Caco-2 (cell line): Measurements from ENCODE around the gene PHF23. TPM values are rescaled to one million over a fixed set of nuclear protein-coding genes. Genes with fewer than 3 reads are reported as not detected.

ENCODE experiments used
- BruUV-seq: library from RNA; stranded (reverse); fragments of 400-500 nt; replicated peaks from 2 replicates; lab custom pipeline; 2021; lab: Mats Ljungman, UMichigan
- CTCF ChIA-PET: fragments of 300-600 bp; sonication (Branson Sonifier 250); formaldehyde crosslinking; loops from one replicate; lab custom pipeline; 2022; ENCODE audit warnings: antibody characterized with exemption; lab: Charles Lee
- POLR2A ChIA-PET: fragments of 300-600 bp; sonication (Branson Sonifier 250); formaldehyde crosslinking; loops from one replicate; lab custom pipeline; 2022; ENCODE audit warnings: antibody characterized with exemption; lab: Charles Lee
- DNase-seq, 2 experiments: peaks; one replicate each; pipeline versions ENCODE4 v3.0.0 to v3.0.0-alpha.2; 2020 to 2022
- H3K27me3 ChIP-seq: replicated peaks from 2 replicates; pipeline ENCODE4 v1.6.0; 2011; ENCODE audit warnings: low read length; ENCODE audit not compliant: control insufficient read depth, insufficient read depth
- H3K36me3 ChIP-seq: 2 replicates; pipeline ENCODE4 v1.5.1; 2011; ENCODE audit warnings: low read length; ENCODE audit not compliant: control insufficient read depth, insufficient read depth
- H3K4me1 ChIP-seq: fragments of 250-450 bp; sonication (Bioruptor Pico); 2 replicates; pipeline ENCODE4 v1.5.1; 2020; ENCODE audit warnings: mild to moderate bottlenecking
- H3K4me3 ChIP-seq: 2 replicates; pipeline ENCODE4 v1.5.1; 2011; ENCODE audit warnings: low read depth, mild to moderate bottlenecking, control low read depth, low read length
- H3K9me3 ChIP-seq: fragments of 250-450 bp; sonication (Bioruptor Pico); 2 replicates; pipeline ENCODE4 v1.5.1; 2020; ENCODE audit warnings: mild to moderate bottlenecking, moderate library complexity
- H3K27ac Mint-ChIP-seq: one replicate; pipeline ENCODE4 v1.8.0; 2022; ENCODE audit warnings: mixed read lengths; ENCODE audit not compliant: unreplicated experiment
- H3K27me3 Mint-ChIP-seq: one replicate; pipeline ENCODE4 v1.8.0; 2022; ENCODE audit warnings: mixed read lengths; ENCODE audit not compliant: insufficient read depth, unreplicated experiment
- H3K36me3 Mint-ChIP-seq: one replicate; pipeline ENCODE4 v1.8.0; 2022; ENCODE audit warnings: mild to moderate bottlenecking, mixed read lengths; ENCODE audit not compliant: insufficient read depth, unreplicated experiment
- H3K4me1 Mint-ChIP-seq: one replicate; pipeline ENCODE4 v1.8.0; 2022; ENCODE audit warnings: low read depth, mixed read lengths; ENCODE audit not compliant: unreplicated experiment
- H3K4me3 Mint-ChIP-seq: one replicate; pipeline ENCODE4 v1.8.0; 2022; ENCODE audit warnings: mild to moderate bottlenecking, moderate library complexity, mixed read lengths; ENCODE audit not compliant: unreplicated experiment
- H3K9me3 Mint-ChIP-seq: one replicate; pipeline ENCODE4 v1.8.0; 2022; ENCODE audit warnings: mixed read lengths; ENCODE audit not compliant: unreplicated experiment
- CTCF ChIP-seq, 2 experiments: fragments of 200-600 bp in 1 of 2; IDR thresholded peaks; 1 replicate in 1 of 2; 2 replicates in 1 of 2; pipeline versions ENCODE4 v1.5.1 to v1.8.0; 2011 to 2022; ENCODE audit warnings: antibody characterized with exemption in 1 of 2, control low read depth in 1 of 2, inconsistent platforms in 1 of 2, low read depth in 1 of 2, low read length in 1 of 2, mild to moderate bottlenecking in 1 of 2, moderate library complexity in 1 of 2; ENCODE audit not compliant: insufficient read depth in 1 of 2, severe bottlenecking in 1 of 2, unreplicated experiment in 1 of 2
- intact Hi-C: fragments of 100-400 bp; cut with micrococcal nuclease; formaldehyde crosslinking; loops from one replicate; pipeline ENCODE4 v1.10.0; 2022; ENCODE audit not compliant: unreplicated experiment
- total RNA-seq: library from RNA; stranded (reverse); gene quantifications from 2 replicates; pipeline ENCODE4 v1.2.3, GENCODE V29; 2022

The PHF23 gene
- total RNA-seq, 1 experiment from 2014 or later: 20.5 TPM

GRCh38 chr17:7258731-7259554 lies 19.7 kb upstream of the PHF23 start:
- peaks cover 21% of the 10 kb centered on the region for H3K4me1 ChIP-seq
- H3K27ac Mint-ChIP-seq: no peak overlapping the region
- intact Hi-C loops: no loop called here
- H3K27me3 ChIP-seq: no peaks in the 10 kb centered on the region
- H3K9me3 ChIP-seq: no peaks in the 10 kb centered on the region
- H3K36me3 Mint-ChIP-seq: peaks cover 90% of the 10 kb centered on the region
- BruUV-seq: no TSS peak
- peak in 1 of 2 experiments; percentile 49 for DNase-seq
- peaks cover 6% of the 10 kb centered on the region for H3K4me1 Mint-ChIP-seq
- H3K4me3 ChIP-seq: no peak overlapping the region
- no peak for TF ChIP-seq CTCF (IDR thresholded peaks at IDR 0.05; ENCODE audit: insufficient read depth in 1 of 2, low read depth in 1 of 2, low read length in 1 of 2, severe bottlenecking in 1 of 2, unreplicated experiment in 1 of 2)
- peak overlapping the region; percentile 99 for H3K4me3 Mint-ChIP-seq
- ChIA-PET CTCF (interaction anchor here (1.0 kb wide), 1 partner anchor 20 kb away, joined by 4 read pairs; the partner anchor contains the start of gene PHF23), POLR2A (interaction anchor here (0.7 to 1.1 kb wide), 2 partner anchors 71 to 145 kb away, joined by 3 to 4 read pairs; partner anchors contain the start of gene ASGR2)
- H3K9me3 Mint-ChIP-seq: no peaks in the 10 kb centered on the region
- no peaks in the 10 kb centered on the region for H3K27me3 Mint-ChIP-seq
- H3K36me3 ChIP-seq: peaks cover 2% of the 10 kb centered on the region

- TF ChIP-seq CTCF (IDR thresholded peaks at IDR 0.05; ENCODE audit: insufficient read depth in 1 of 2, low read depth in 1 of 2, low read length in 1 of 2, severe bottlenecking in 1 of 2, unreplicated experiment in 1 of 2): no peak
- H3K4me1 ChIP-seq: peaks cover 21% of the 10 kb centered on the region
- peaks cover 2% of the 10 kb centered on the region for H3K36me3 ChIP-seq
- H3K27ac Mint-ChIP-seq: peak overlapping the region; percentile 12
- intact Hi-C loops: no loop called here
- no peaks in the 10 kb centered on the region for H3K27me3 ChIP-seq
- H3K9me3 Mint-ChIP-seq: no peaks in the 10 kb centered on the region
- no peak overlapping the region for H3K4me3 Mint-ChIP-seq
- no peaks in the 10 kb centered on the region for H3K27me3 Mint-ChIP-seq
- H3K4me3 ChIP-seq: no peak overlapping the region
- peaks cover 11% of the 10 kb centered on the region for H3K4me1 Mint-ChIP-seq
- POLR2A ChIA-PET: interaction anchor here (1.1 kb wide), 1 partner anchor 15 kb away, joined by 3 read pairs; no protein-coding TSS in a partner anchor
- no peaks in the 10 kb centered on the region for H3K9me3 ChIP-seq
- no peak for DNase-seq
- CTCF ChIA-PET: interaction anchor here (0.7 kb wide), 1 partner anchor 9 kb away, joined by 4 read pairs; no protein-coding TSS in a partner anchor
- no TSS peak for BruUV-seq
- peaks cover 94% of the 10 kb centered on the region for H3K36me3 Mint-ChIP-seq
Observed at GRCh38 chr17:7256766-7257456, 17.7 kb upstream of the PHF23 start.

GRCh38 chr17:7254511-7254910 lies 15.3 kb upstream of the PHF23 start:
- ChIA-PET CTCF (no interaction called here), POLR2A (no interaction called here)
- BruUV-seq: no TSS peak
- no peaks in the 10 kb centered on the region for H3K9me3 Mint-ChIP-seq
- TF ChIP-seq CTCF (IDR thresholded peaks at IDR 0.05; ENCODE audit: insufficient read depth in 1 of 2, low read depth in 1 of 2, low read length in 1 of 2, severe bottlenecking in 1 of 2, unreplicated experiment in 1 of 2): no peak
- peaks cover 11% of the 10 kb centered on the region for H3K4me1 Mint-ChIP-seq
- Histone ChIP-seq H3K36me3 (no peaks in the 10 kb centered on the region; the same call in 1 of the 2 replicates), H3K9me3 (no peaks in the 10 kb centered on the region), H3K27me3 (no peaks in the 10 kb centered on the region), H3K4me3 (no peak overlapping the region), H3K4me1 (peaks cover 9% of the 10 kb centered on the region)
- H3K27ac Mint-ChIP-seq: no peak overlapping the region
- peaks cover 75% of the 10 kb centered on the region for H3K36me3 Mint-ChIP-seq
- DNase-seq: no peak
- intact Hi-C loops: no loop called here
- H3K4me3 Mint-ChIP-seq: no peak overlapping the region
- H3K27me3 Mint-ChIP-seq: no peaks in the 10 kb centered on the region
